Fibroblast of lung (primary cell): ENCODE measurements around the gene IQCF2. TPM values are rescaled to one million over a fixed set of nuclear protein-coding genes. Genes with fewer than 3 reads are reported as not detected.

Experiments
- DNase-seq, 2 donors: peaks; one replicate each; pipeline versions ENCODE4 v3.0.0 to v3.0.0-alpha.2; 2010; ENCODE audit warnings: low read depth in 2 of 2
- H2AFZ ChIP-seq: 2 replicates; pipeline ENCODE4 v1.5.1; 2012; ENCODE audit warnings: low read length, control low read depth, inconsistent platforms
- H3K27ac ChIP-seq: 2 replicates; pipeline ENCODE4 v1.5.1; 2011; ENCODE audit warnings: low read length, control low read depth; ENCODE audit not compliant: insufficient read depth
- H3K27me3 ChIP-seq: 2 replicates; pipeline ENCODE4 v1.5.1; 2011; ENCODE audit warnings: mild to moderate bottlenecking, low read length; ENCODE audit not compliant: control insufficient read depth, insufficient read depth
- H3K36me3 ChIP-seq: 2 replicates; pipeline ENCODE4 v1.5.1; 2011; ENCODE audit warnings: low read length; ENCODE audit not compliant: control insufficient read depth, insufficient read depth
- H3K4me1 ChIP-seq: 2 replicates; pipeline ENCODE4 v1.5.1; 2011; ENCODE audit warnings: low read length; ENCODE audit not compliant: control insufficient read depth, insufficient read depth; ENCODE audit errors: extremely low read depth
- H3K4me2 ChIP-seq: 2 replicates; pipeline ENCODE4 v1.5.1; 2011; ENCODE audit warnings: low read length, control low read depth; ENCODE audit not compliant: insufficient read depth; ENCODE audit errors: extremely low read depth
- H3K4me3 ChIP-seq, 4 experiments: fragments of 200-600 bp in 1 of 4; sonication (generic) in 1 of 4; replicated peaks in 1 of 4; 2 replicates each; pipeline ENCODE4 v1.5.1; 2011 to 2016; ENCODE audit warnings: low read length in 4 of 4, low read depth in 3 of 4, mild to moderate bottlenecking in 3 of 4, control low read depth in 2 of 4, inconsistent platforms in 1 of 4, mixed read lengths in 1 of 4; ENCODE audit not compliant: insufficient read depth in 1 of 4; ENCODE audit errors: control extremely low read depth in 1 of 4
- H3K79me2 ChIP-seq: 2 replicates; pipeline ENCODE4 v1.5.1; 2012; ENCODE audit warnings: mild to moderate bottlenecking, low read length, inconsistent platforms; ENCODE audit not compliant: control insufficient read depth, insufficient read depth
- H3K9ac ChIP-seq: 2 replicates; pipeline ENCODE4 v1.5.1; 2011; ENCODE audit warnings: mild to moderate bottlenecking, low read length, control low read depth; ENCODE audit not compliant: insufficient read depth
- H3K9me3 ChIP-seq: 2 replicates; pipeline ENCODE4 v1.5.1; 2012; ENCODE audit warnings: low read depth, low read length; ENCODE audit not compliant: control insufficient read depth, insufficient read depth
- H4K20me1 ChIP-seq: 2 replicates; pipeline ENCODE4 v1.5.1; 2011; ENCODE audit warnings: low read length; ENCODE audit not compliant: control insufficient read depth, insufficient read depth; ENCODE audit errors: extremely low read depth
- EZH2 ChIP-seq: IDR thresholded peaks from 2 replicates; pipeline ENCODE4 v1.5.1; 2012; ENCODE audit warnings: low read length, control low read depth, mild to moderate bottlenecking; ENCODE audit errors: missing control alignments
- polyA plus RNA-seq, 2 donors: library from polyadenylated mRNA; depleted of rRNA in 1 of 2; stranded (reverse) in 1 of 2; unstranded in 1 of 2; fragments of >200 nt; gene quantifications; 2 replicates each; pipeline ENCODE4 v1.2.1, GENCODE V29; 2011 to 2012; ENCODE audit warnings: missing spikeins in 1 of 2
- total RNA-seq: library from RNA; depleted of rRNA; stranded (reverse); fragments of >200 nt; gene quantifications from 2 replicates; pipeline ENCODE4 v1.2.1, GENCODE V29; 2014
- TF ChIP-seq, protein P1 (sequence below), 2 donors: IDR thresholded peaks in 1 of 2; conservative IDR thresholded peaks in 1 of 2; 1 replicate in 1 of 2; 2 replicates in 1 of 2; pipeline ENCODE4 v1.5.1; 2011 to 2012; ENCODE audit warnings: low read length in 2 of 2, control low read depth in 1 of 2, inconsistent platforms in 1 of 2, low read depth in 1 of 2, mild to moderate bottlenecking in 1 of 2

Gene IQCF2
- total and polyA plus RNA-seq, 2 donors (not counting 1 experiment from before 2014, with no cell fraction given), result not detected

DNA sequence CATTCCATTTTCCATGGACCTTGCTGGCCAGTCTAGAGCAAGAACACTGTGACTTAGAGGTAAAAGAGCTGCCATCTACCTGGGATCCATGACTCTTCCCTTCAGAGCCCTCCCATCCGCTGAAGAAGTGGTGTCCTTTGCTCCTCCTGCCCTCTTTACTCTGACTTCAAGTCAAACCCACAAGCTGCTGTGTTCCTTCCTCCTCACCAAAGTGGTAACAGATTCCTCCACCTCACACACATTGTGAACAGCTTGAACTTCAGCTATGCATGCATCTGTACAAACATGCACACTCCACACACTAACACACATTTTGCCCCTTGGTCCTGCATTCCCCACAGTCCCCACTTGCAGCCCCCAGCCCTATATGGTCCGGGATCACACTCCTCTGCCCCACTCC lies 13.0 kb downstream of the IQCF2 start:
- no peaks in the 10 kb centered on the region for H3K27me3 ChIP-seq
- H4K20me1 ChIP-seq, result no peaks in the 10 kb centered on the region
- TF ChIP-seq, protein P1, sequence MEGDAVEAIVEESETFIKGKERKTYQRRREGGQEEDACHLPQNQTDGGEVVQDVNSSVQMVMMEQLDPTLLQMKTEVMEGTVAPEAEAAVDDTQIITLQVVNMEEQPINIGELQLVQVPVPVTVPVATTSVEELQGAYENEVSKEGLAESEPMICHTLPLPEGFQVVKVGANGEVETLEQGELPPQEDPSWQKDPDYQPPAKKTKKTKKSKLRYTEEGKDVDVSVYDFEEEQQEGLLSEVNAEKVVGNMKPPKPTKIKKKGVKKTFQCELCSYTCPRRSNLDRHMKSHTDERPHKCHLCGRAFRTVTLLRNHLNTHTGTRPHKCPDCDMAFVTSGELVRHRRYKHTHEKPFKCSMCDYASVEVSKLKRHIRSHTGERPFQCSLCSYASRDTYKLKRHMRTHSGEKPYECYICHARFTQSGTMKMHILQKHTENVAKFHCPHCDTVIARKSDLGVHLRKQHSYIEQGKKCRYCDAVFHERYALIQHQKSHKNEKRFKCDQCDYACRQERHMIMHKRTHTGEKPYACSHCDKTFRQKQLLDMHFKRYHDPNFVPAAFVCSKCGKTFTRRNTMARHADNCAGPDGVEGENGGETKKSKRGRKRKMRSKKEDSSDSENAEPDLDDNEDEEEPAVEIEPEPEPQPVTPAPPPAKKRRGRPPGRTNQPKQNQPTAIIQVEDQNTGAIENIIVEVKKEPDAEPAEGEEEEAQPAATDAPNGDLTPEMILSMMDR (conservative IDR thresholded peaks at IDR 0.05 in 1 of 2, IDR thresholded peaks at IDR 0.05 in 1 of 2; ENCODE audit: low read depth in 1 of 2, low read length in 2 of 2), result no peak
- TF ChIP-seq EZH2, result no peak

DNA sequence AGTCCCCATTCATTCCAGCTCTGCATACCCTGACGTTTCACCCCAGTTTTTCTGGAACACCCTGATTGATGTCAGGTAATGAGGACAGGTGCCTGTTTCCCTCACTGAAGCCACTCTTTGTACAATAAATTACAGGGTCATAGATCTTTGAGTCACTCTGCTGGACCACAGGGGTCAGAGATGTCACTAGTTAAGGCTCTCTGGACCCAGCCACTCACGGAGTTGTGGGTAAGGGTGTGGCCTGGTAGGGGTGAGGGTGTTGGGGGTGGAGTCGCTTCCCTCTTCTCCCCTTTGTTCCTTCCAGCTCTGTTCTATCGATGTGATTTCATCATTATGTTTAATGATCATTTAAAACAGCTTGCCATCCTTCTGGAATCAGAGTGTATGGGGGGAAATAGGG lies 13.5 kb downstream of the IQCF2 start:
- no peaks in the 10 kb centered on the region for H3K27me3 ChIP-seq
- H3K4me2 ChIP-seq, result no peak overlapping the region
- no peak overlapping the region for H3K27ac ChIP-seq
- no peaks in the 10 kb centered on the region for H3K9me3 ChIP-seq
- TF ChIP-seq EZH2, result no peak
- TF ChIP-seq, protein P1 (conservative IDR thresholded peaks at IDR 0.05 in 1 of 2, IDR thresholded peaks at IDR 0.05 in 1 of 2; ENCODE audit: low read depth in 1 of 2, low read length in 2 of 2), result no peak
- H3K9ac ChIP-seq, result no peak overlapping the region
- H3K4me1 ChIP-seq, result no peaks in the 10 kb centered on the region
- no peaks in the 10 kb centered on the region for H3K36me3 ChIP-seq
- no peak overlapping the region for H2AFZ ChIP-seq
- no peaks in the 10 kb centered on the region for H3K79me2 ChIP-seq
- no peak for DNase-seq
- H3K4me3 ChIP-seq, result no peak overlapping the region
- no peaks in the 10 kb centered on the region for H4K20me1 ChIP-seq

More for the DNA sequence above, 13.0 kb downstream of the IQCF2 start:
- Histone ChIP-seq H3K4me1 (no peaks in the 10 kb centered on the region), H3K9me3 (no peaks in the 10 kb centered on the region), H3K4me2 (no peak overlapping the region), H3K27ac (no peak overlapping the region), H3K36me3 (no peaks in the 10 kb centered on the region), H3K4me3 (no peak overlapping the region), H3K79me2 (no peaks in the 10 kb centered on the region), H3K9ac (no peak overlapping the region), H2AFZ (no peak overlapping the region)
- DNase-seq, result no peak

DNA sequence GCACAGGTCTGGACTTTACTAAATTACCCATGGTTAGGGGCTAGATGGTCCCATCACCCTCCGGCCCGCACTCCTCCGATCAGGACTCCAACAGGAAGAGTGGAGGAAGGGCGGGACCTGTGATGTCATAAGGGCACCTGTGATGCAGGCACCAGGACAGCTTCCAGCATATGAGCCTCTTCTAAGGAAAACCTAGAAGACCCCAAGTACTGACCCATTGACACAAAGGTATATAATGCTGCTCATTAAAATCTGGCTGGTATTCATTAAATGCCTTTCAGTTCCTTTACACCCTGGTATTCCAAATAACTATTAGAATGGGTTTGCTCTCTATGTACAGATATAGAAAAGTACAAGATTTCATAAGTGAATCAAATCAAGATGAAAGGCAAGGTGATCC lies 14.1 kb downstream of the IQCF2 start, which contains the start of gene IQCF5:
Gene IQCF5, minus strand, starts transcription at position 101 of the 400 bp plus-strand sequence. Its CDS starts 70 bp downstream, at position 31.
- H3K79me2 ChIP-seq, result no peaks in the 10 kb centered on the region
- H3K36me3 ChIP-seq, result no peaks in the 10 kb centered on the region
- no peaks in the 10 kb centered on the region for H3K27me3 ChIP-seq
- H3K9ac ChIP-seq, result no peak within 1 kb of the TSS
- TF ChIP-seq, protein P1 (conservative IDR thresholded peaks at IDR 0.05 in 1 of 2, IDR thresholded peaks at IDR 0.05 in 1 of 2; ENCODE audit: low read depth in 1 of 2, low read length in 2 of 2), result no peak
- no peak for TF ChIP-seq EZH2
- no peaks in the 10 kb centered on the region for H3K4me1 ChIP-seq
- DNase-seq, result no peak
- H3K9me3 ChIP-seq, result no peaks in the 10 kb centered on the region
- no peak within 1 kb of the TSS for H2AFZ ChIP-seq
- H3K4me2 ChIP-seq, result no peak within 1 kb of the TSS
- no peak within 1 kb of the TSS for H3K4me3 ChIP-seq
- no peak within 1 kb of the TSS for H3K27ac ChIP-seq
- no peaks in the 10 kb centered on the region for H4K20me1 ChIP-seq
